ENCODE data around the gene GPD1L. TPM values are rescaled to one million over a fixed set of nuclear protein-coding genes. Genes with fewer than 3 reads are reported as not detected.

Gene GPD1L
- total RNA-seq, 1 experiment from 2014 or later = 12.0 TPM

Other genes with a start within 250 kb of the GPD1L start
- gene OSBPL10, start 125.4 kb upstream of the GPD1L start, total RNA-seq (2014; rRNA removed; shearing (Covaris generic); ENCODE audit: low replicate concordance) = 2.5 and 3.7 TPM in 2 replicates
- not detected in 2 replicates for gene ZNF860, start 124.9 kb upstream of the GPD1L start, total RNA-seq (2014; rRNA removed; shearing (Covaris generic); ENCODE audit: low replicate concordance)
- not detected in 2 replicates for gene CMTM8, start 132.1 kb downstream of the GPD1L start, total RNA-seq (2014; rRNA removed; shearing (Covaris generic); ENCODE audit: low replicate concordance)

All from MG63 (cell line).